EL (cell line): ENCODE data around the gene SMR3A.

Experiments used
- DNase-seq: peaks from one replicate; pipeline ENCODE4 v3.0.0-alpha.2; 2016

Gene SMR3A

GRCh38 chr4:70360460-70360859 is at the start of gene SMR3A:
Gene SMR3A (plus strand): TSS chr4:70360760. CDS start chr4:70362116, 1,356 bp downstream.
- no peak for DNase-seq

GRCh38 chr4:70313736-70314135 is 46.8 kb upstream of the SMR3A start:
- no peak for DNase-seq

GRCh38 chr4:70315928-70316327 is 44.6 kb upstream of the SMR3A start:
- DNase-seq: no peak

GRCh38 chr4:70326052-70326451 is 34.5 kb upstream of the SMR3A start:
- no peak for DNase-seq

GRCh38 chr4:70334681-70335080 is 25.9 kb upstream of the SMR3A start, which contains the start of gene CABS1:
Gene CABS1 (plus strand): TSS chr4:70334981. CDS start chr4:70335040, 59 bp downstream.
- DNase-seq: no peak

- no peak for DNase-seq
Observed at GRCh38 chr4:70336043-70336442, 24.5 kb upstream of the SMR3A start.

GRCh38 chr4:70337886-70338420 is 22.6 kb upstream of the SMR3A start:
- no peak for DNase-seq

GRCh38 chr4:70356185-70356584 is 4.4 kb upstream of the SMR3A start:
- DNase-seq: no peak

GRCh38 chr4:70359115-70359661 is 1.4 kb upstream of the SMR3A start:
- no peak for DNase-seq

GRCh38 chr4:70364002-70364401 is 3.4 kb downstream of the SMR3A start:
- no peak for DNase-seq

GRCh38 chr4:70365479-70365878 is 4.9 kb downstream of the SMR3A start:
- DNase-seq: peak; percentile 1

- DNase-seq: no peak
Observed at GRCh38 chr4:70367813-70368212, 7.3 kb downstream of the SMR3A start.

GRCh38 chr4:70371987-70372386 is 11.4 kb downstream of the SMR3A start:
- no peak for DNase-seq

- DNase-seq: no peak
Observed at GRCh38 chr4:70372760-70373159, 12.2 kb downstream of the SMR3A start.

GRCh38 chr4:70380578-70380977 is 20.0 kb downstream of the SMR3A start:
- DNase-seq: no peak

- DNase-seq: no peak
Observed at GRCh38 chr4:70382691-70383181, 22.2 kb downstream of the SMR3A start, which contains the start of gene SMR3B. Gene SMR3B (plus strand): TSS chr4:70383131. CDS start chr4:70384511, 1,380 bp downstream.

GRCh38 chr4:70392057-70392776 is 31.7 kb downstream of the SMR3A start:
- DNase-seq: no peak

- DNase-seq: no peak
Observed at GRCh38 chr4:70397580-70397979, 37.0 kb downstream of the SMR3A start, which contains the start of gene OPRPN. Gene OPRPN (plus strand): TSS chr4:70397940. CDS start chr4:70399286, 1,346 bp downstream.

- DNase-seq: peak; percentile 4
Observed at GRCh38 chr4:70399319-70399718, 38.8 kb downstream of the SMR3A start.

GRCh38 chr4:70402762-70403161 is 42.2 kb downstream of the SMR3A start:
- DNase-seq: no peak

GRCh38 chr4:70405765-70406164 is 45.2 kb downstream of the SMR3A start:
- DNase-seq: no peak
